HG02943 (cell line): ENCODE results near the gene SPNS2.
"Not testable (repeated sequence)": the region's sequence is repeated elsewhere in the genome, so short reads cannot be mapped to it uniquely, and the experiment has no call there.

Source experiments
- ATAC-seq: cut with Tn5 transposase; IDR thresholded peaks from one replicate; pipeline ENCODE4 v1.9.1; 2021; ENCODE audit warnings: mild to moderate bottlenecking, low read depth, moderate library complexity; ENCODE audit not compliant: unreplicated experiment

Gene SPNS2

DNA sequence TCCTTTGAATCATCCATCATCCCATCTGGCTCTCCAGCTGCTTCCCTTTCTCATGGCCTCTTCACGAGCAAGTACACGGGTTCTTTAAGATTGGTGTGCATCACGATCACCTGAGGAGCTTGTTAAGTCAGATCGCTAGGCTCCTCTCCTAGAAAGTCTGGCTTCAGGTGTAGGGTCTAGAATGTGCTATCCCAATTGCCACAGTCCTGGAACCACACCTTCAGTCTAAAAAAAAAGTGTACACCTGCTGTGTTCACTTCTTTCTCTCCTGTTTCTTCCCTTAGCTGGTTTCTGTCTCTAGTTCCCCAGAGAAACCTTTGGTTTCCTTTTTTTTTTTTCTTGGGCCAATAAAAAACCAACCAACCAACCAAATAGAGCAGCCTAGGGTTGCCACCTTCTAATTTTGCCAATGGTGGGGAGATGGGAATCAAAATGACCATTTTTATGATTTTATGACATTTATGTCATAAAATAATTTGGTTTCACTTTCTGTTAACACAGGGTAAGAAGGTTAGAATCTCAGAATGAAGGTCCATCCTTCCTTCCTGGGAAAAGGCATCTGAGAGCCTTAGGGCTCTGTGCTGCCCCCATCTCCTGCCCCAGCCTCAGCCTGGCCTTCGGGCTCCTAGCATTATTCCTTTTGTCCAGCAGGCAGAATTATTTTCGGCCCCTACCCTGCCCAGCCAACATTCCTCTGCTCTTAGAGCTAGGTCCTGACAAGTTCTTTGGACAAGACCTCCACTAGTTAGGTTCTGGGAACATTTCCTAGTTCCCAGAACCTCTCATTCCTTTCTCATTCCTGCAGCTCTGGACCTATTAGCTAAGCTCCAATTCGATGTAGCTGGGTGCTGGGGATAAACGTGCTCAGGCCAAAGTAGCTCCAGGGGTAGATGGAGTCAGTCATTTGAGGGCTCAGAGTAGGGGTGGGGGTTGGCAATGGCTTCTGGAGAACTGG is 63.6 kb downstream of the SPNS2 start:
- no peak for ATAC-seq

DNA sequence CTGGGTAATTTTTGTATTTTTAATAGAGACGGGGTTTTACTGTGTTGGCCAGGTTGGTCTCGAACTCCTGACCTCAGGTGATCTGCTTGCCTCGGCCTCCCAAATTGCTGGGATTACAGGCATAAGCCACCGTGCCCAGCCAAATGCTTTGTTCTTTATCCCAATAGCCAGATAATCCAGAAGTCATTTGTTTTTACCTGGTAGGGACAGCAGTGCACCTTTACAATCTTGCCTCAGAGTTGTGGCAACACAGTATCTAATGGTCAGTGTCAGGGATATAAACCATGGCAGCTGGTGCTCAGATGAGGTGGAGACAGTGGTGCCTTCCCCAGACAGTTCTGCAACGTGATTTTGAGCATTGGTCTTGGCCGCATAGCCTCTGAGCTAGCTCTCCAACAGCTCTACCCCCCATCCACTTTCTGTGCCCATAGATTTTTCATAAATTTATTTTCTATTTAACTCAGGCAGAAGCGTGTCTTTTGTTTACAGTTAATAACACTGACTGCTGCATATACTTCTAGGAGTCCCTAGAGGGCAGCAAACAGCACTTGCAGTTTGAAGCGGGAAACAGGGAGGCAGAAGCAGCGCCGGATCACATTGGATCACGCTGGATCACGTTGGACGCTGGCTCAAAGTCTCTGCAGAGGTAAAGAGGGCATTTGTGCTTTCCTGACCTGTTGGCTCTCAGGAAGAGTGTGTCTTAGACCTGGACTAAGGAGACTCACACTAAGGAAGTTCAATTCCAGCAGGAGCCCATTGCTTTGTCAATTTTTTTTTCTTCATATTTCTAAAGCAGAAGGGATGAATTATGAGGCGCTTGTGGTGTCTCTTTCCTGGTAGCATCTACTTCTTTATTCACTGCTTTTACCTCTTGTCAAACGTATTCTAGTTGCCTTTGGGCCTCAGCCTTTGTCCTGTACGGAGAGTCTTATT is 66.8 kb downstream of the SPNS2 start:
- no peak for ATAC-seq

DNA sequence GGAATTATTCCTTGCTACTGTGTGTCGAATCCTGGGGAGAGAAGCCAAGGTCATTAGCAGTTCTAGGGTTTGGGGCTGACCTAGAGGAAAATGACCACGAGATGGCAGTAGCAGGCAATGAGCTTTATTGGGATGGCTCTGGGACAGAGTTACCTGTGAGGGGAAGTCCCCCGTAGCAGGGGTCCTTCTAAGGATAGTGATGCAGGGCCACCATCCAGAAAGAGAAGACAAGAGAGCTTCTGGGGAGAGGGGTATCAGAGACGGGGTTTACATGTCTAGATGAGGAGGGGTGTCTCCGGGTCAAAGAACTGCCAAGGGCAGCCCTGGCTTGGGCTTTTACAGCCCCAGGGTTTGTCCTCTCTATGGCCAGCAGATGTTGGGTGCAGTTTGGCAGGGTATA is 68.1 kb downstream of the SPNS2 start:
- ATAC-seq = no peak

DNA sequence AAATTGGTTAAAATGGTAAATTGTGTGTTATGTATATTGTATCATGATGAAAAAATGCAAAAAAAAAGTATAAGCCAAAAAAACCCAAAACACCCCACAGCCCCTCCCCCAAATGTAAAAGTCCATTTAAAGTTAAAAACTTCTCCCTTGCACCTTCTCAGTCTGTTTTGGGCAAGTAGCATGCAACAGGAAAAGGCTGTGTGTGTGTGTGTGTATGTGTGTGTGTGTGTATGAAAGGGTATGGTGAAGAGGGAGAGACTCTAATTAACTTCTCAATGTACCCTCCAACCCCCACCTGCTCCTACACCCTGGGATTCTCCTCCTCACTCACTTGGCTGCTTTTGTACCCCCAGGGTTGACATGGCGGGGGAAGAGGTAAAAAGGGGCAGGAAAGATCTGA is 70.9 kb downstream of the SPNS2 start:
- ATAC-seq = no peak

DNA sequence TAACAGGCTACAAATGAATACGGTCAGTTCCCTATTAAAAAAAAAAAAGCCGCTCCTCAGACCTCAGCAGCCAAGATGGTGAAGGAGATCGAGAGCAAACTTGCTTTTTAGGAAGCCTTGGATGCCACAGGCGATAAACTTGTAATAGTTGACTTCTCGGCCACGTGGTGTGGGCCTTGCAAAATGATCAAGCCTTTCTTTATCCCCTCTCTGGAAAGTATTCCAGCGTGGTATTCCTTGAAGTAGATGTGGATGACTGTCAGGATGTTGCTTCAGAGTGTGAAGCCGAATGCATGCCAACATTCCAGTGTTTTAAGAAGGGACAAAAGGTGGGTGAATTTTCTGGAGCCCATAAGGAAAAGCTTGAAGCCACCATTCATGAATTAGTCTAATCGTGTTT is 73.5 kb downstream of the SPNS2 start:
- no peak for ATAC-seq

DNA sequence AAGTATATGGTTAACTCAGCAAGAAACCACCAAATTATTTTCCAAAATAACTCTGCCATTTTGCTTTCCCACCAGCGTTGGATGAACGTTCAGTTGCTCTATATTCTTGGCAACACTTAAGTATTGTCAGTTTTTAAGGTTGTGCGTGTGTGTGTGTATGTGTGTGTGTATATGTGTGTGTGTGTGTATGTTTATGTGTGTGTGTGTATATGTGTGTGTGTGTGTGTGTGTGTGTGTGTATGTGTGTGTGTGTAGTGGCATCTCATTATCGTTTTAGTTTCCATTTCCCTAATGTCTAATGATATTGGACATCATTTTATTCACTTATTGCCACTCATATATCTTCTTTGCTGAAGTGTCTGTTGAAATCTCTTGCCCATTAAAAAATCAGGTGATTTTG is 74.4 kb downstream of the SPNS2 start:
- no peak for ATAC-seq

DNA sequence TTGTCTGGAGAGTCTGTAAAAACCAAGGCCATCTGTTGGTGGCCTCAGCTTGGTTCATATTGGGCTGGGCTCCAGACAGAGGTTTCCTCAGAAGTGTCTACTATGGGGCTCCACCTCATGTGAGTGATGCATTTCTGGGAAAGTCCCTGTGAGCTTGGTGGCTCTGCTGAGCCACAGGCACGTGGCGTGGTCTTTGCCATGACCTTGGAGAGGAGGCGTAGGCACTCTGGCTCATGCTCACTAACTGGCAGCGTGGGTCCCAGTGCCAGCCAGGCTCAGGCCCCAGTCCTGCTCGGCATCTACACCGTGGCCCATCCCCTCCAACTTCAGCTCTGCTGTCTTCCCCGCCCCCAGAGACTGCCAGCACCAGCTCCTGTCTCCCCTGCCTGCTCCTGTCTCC is 75.0 kb downstream of the SPNS2 start:
- no peak for ATAC-seq

DNA sequence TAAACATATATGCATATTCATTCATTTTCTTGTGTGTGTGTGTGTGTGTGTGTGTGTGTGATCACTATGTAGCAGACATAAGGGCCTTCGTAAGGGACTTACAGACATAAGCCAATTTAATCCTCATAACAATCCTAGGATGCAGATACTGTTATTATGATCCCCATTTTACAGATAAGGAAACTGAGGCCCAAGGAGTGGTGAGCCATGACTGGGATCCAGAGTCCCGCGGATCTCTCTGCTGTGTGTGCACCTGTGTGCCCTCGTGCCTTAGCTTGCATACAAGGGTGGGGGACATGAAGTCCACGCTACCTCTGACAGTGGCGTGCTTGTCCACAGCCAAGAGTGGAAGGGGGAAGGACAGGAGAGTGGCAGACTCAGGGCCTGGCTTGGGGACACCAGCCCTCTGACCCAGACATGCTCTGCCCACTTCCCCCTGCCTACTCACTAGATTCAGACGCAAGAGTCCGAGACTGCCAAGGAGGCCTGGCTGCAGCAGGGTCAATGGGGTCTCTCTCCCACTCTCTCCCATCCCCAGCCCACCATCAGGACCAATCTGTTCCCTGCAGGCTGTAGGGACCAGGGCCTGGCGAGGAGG is 75.9 kb downstream of the SPNS2 start:
- ATAC-seq = no peak

DNA sequence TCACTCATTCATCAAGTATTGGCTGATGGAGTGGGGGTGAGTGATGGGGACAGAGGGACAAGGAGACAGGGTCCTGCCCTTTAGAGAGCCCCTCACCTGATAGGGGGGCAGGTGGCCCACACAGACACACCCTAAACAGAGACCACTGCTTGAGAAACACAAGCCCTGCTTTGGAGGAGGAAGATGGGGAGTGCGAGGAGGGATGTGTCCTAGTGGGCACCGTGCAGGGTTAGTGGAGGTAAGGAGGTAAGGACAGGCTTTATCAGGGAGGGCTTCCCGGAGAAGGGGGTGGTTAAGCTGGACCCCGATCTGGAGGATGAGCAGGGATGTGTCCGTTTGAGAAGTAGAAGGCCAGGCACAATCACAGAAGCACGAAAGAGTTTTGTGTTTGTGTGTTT is 77.5 kb downstream of the SPNS2 start:
- no peak for ATAC-seq

DNA sequence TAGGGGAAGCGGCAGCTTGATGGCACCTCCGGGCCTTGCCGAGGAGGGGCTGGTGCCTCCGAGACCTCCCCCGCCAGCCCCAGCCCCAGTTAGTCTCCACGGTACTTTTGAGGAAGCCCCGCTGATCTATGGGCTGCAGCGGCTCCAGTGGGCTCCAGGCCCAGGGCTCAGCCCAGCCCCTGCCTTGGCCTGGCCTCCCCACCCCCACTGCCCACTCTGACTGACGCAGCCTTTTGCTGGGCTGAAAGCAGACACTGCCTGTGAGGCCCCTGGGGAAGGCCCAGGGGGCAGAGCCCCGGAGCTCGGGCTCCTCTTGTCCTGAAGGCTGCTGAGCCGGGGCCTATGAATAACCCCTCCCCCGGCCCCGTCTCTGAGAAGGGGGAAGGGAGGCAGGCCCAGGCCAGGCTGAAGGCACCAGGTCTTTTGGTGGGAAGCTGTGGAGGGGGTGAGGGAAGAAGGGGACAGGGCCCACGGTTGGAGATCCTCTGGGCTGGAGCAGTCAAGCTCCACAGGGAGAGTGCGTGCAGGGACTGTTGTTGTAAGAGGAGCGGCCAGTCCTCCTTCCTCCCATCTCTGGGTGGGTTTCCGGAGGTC is 78.1 kb downstream of the SPNS2 start:
- no peak for ATAC-seq

DNA sequence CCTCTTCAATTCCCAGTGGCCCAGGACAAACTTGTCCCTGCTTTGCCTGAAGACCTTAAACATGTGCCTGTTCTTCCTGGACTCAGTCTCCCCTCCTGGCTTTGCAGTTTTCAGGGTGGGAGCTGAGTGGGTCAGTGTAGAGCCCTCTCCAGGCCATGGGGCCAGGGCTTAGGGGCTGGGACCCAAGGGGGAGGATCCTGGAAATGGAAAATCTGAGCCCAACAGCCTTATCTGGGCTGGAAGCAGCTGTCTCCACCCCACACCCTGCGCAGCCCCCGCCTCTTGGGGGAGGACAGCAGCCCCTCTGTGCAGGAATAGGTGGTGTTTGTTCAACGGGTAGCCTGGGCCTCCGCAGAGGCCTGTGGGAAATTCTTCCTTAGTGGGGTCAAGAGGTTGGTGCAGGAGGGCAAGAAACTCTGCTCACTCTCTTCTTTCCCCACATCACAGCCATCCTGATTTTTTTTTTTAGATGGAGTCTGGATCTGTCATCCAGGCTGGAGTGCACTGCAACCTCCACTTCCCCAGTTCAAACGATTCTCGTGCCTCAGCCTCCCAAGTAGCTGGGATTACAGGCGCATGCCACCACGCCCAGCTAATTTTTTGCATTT is 78.8 kb downstream of the SPNS2 start:
- ATAC-seq = no peak

DNA sequence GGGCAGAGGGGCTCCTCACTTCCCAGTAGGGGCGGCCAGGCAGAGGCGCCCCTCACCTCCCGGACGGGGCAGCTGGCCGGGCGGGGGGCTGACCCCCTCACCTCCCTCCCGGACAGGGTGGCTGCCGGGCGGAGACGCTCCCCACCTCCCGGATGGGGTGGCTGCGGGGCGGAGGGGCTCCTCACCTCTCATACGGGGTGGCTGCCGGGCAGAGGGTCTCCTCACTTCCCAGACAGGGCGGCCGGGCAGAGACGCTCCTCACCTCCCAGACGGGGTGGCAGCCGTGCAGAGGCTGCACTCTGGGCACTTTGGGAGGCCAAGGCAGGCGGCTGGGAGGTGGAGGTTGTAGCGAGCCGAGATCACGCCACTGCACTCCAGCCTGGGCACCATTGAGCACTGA is 79.7 kb downstream of the SPNS2 start:
- not testable (repeated sequence) for ATAC-seq

DNA sequence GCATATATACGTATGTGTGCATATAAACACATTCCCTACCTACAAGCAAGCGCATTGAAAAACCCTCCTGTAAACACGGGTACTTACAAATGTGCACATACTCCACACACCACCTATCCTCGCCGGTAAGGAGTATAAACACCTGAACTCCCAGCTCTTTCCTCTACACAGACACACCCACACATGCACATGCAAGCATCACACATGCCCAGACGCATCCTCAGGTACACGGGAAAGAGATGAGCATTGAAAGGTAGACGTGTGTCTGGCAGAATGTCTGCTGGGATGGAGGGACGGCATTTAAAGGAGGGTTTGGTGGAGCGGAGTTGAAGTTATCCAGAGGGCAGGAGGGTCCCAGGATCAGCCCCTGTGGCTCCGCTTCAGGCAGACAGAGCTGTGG is 81.0 kb downstream of the SPNS2 start:
- no peak for ATAC-seq

DNA sequence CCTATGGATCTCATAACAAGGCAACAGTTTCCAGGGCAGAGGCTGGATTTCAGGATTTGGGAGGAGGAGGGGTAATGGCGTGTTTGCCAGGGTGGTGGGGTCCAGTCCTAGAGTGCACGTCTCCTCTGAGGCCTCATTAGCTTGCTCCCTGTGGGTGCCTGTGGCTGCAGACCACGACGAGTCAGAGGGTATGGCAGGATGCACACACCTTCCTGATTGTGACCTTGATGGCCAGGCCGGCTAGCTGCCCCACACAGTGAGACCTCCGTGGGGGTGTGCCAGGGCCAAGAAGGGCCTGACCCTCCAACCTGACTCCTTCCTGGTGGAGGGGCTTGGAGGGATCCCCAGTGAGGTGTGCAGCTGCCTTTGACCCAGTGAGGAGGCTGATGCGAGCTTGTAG is 81.6 kb downstream of the SPNS2 start:
- ATAC-seq = no peak

DNA sequence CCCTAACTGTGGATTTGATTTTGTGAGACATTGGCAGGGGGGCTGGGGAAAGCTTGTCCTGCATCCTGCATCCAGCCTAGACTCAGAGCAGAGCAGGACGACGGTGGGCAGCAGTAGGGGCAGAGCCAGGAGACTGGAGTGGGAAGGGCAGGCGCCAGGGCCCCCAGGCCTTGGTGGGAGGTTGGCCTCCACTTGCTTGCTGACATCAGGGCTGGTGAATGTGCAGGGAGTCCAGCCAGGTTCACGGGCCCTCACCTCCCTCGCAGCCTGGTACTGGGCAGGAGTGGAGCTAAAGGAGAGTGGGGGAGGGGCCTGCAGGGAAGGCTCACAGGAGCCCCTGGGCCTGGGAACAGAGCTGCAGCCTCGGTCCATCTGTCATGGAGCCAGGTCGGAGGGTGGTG is 83.4 kb downstream of the SPNS2 start:
- no peak for ATAC-seq

DNA sequence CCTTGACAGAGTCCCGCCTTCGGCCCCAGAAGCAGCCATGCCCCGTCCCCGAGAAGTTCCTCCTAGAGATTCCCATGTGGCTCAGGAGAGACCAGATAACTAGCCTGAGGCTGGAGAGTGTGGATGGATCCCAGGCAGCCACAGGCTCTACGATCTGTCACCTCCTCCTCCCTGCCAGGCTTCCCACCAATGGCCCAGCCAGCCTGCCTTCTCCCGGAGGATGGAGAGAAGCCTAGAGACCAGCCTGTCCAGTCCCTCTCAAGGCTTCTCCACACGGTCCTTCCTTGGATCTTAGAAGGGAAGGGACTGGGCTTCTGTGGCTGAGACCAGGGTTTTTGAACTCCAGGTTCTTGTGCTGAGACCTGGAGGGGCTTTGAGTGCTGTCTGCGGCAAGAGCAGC is 84.0 kb downstream of the SPNS2 start:
- no peak for ATAC-seq

DNA sequence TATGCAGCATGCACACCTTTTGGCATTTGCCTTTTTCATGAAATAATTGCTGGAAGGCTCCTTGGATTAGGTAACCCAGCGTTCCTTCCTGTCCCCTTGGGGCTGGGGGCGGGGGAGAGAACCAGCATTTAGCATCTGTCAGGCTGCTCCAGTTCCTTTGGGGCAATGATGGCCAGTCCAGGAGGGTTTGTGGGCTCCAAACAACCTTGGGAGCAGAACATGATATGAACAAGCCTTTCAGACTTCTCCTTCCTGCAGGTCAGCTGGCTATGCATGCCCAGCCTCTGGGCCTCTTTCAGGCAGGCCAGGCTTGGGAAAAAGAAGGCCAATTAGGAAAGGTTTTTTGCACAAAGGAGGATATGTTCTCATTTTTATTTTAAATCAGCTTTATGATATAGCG is 84.5 kb downstream of the SPNS2 start:
- ATAC-seq = no peak

DNA sequence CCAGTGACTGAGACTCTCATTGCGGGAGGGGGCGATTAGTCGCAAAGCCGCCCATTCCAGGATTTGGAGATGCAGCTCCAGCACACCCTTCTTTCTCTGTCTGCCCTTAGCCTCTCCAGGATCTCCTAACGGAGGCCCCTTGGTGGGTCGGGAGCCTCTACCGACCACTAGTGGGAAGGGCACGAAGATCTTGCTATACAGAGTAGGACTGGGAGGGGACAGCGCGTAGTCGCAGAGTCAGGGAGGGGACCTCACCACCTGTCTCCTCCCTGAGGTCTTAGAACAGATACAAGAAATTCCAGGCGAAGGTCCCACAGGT is 85.1 kb downstream of the SPNS2 start:
- no peak for ATAC-seq

DNA sequence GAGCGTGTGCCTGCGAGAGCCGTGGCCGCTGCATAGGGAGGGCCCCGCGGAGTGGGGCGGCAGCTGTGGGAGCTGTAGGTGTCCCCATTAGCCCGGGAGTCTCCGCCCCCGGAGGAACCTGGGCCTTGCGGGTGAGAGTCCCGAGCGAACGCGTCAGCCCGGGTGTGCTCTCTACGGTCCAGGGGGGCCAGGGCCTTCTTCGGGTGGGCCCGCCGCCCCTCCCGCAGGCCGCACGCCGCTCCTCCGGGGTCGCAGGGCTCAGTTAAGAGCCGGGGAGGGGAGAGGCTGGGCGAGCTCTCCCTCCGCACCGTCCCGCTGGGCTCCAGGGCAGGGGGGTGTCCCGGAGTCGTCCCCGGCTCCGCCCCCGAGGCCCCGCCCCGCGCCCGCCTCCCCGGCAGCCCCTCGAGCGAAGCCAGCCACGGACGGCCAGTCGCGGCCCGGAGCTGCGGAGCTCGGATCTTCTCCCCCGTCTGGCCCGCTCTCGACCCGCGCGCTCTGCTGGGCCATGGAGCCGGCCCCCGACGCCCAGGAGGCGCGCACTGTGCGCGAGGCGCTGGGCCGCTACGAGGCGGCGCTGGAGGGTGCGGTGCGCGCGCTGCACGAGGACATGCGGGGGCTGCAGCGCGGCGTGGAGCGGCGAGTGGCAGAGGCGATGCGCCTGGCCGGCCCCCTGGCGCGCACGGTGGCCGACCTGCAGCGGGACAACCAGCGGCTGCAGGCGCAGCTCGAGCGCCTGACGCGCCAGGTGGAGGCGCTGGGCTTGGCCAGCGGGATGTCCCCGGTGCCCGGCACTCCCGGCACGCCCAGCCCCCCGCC is 85.6 kb downstream of the SPNS2 start, which contains the start of gene SMTNL2:
Gene SMTNL2, plus strand, starts transcription at position 429 of the 816 bp plus-strand sequence. Its CDS starts 77 bp downstream, at position 506.
- no peak for ATAC-seq
